WTC11 (cell line): ENCODE data around the gene PRR5L. TPM values are rescaled to one million over a fixed set of nuclear protein-coding genes. Genes with fewer than 3 reads are reported as not detected.

Experiments
- ATAC-seq: fragments of 200-7000 bp; cut with Tn5 transposase; 2 replicates; pipeline ENCODE4 v1.10.0; 2021; ENCODE audit warnings: mild to moderate bottlenecking, moderate library complexity
- CTCF ChIA-PET: fragments of 300-600 bp; sonication (Branson Sonifier 250); formaldehyde crosslinking; loops from one replicate; lab custom pipeline; 2021; ENCODE audit warnings: antibody characterized with exemption; lab: Charles Lee
- POLR2A ChIA-PET: fragments of 350-600 bp; sonication (Branson Sonifier 250); formaldehyde crosslinking; loops from one replicate; lab custom pipeline; 2021; ENCODE audit warnings: antibody characterized with exemption; lab: Charles Lee
- DNase-seq: peaks from one replicate; pipeline ENCODE4 v3.0.0; 2021; ENCODE audit warnings: low spot score
- H3K27ac Mint-ChIP-seq: 2 replicates; pipeline ENCODE4 v1.8.0; 2021; ENCODE audit warnings: mixed read lengths
- H3K27me3 Mint-ChIP-seq: 2 replicates; pipeline ENCODE4 v1.8.0; 2021; ENCODE audit warnings: low read depth, mild to moderate bottlenecking, moderate library complexity, mixed read lengths
- H3K36me3 Mint-ChIP-seq: 2 replicates; pipeline ENCODE4 v1.8.0; 2021; ENCODE audit warnings: mixed read lengths
- H3K4me1 Mint-ChIP-seq: 2 replicates; pipeline ENCODE4 v1.8.0; 2022; ENCODE audit warnings: mixed read lengths
- H3K4me3 Mint-ChIP-seq: 2 replicates; pipeline ENCODE4 v1.8.0; 2021; ENCODE audit warnings: mild to moderate bottlenecking, moderate library complexity, mixed read lengths
- H3K9me3 Mint-ChIP-seq: 2 replicates; pipeline ENCODE4 v1.8.0; 2021; ENCODE audit warnings: mixed read lengths
- CBFB ChIP-seq: sonication (generic); formaldehyde crosslinking; IDR thresholded peaks from 2 replicates; pipeline ENCODE4 v1.8.1; 2022; ENCODE audit warnings: mild to moderate bottlenecking, low read depth, missing genetic modification reagents
- FOXK1 ChIP-seq: sonication (generic); formaldehyde crosslinking; IDR thresholded peaks from 2 replicates; pipeline ENCODE4 v1.8.0; 2022; ENCODE audit warnings: mild to moderate bottlenecking, moderate library complexity, missing genetic modification reagents
- FOXP1 ChIP-seq: sonication (generic); formaldehyde crosslinking; IDR thresholded peaks from 2 replicates; pipeline ENCODE4 v1.8.0; 2022; ENCODE audit warnings: missing genetic modification reagents, mild to moderate bottlenecking, moderate library complexity, borderline replicate concordance
- GABPB1 ChIP-seq: sonication (generic); formaldehyde crosslinking; IDR thresholded peaks from 2 replicates; pipeline ENCODE4 v1.8.1; 2023; ENCODE audit warnings: mild to moderate bottlenecking, missing genetic modification reagents
- GTF2I ChIP-seq: fragments of 250-450 bp; sonication (Bioruptor Pico); conservative IDR thresholded peaks from 2 replicates; pipeline ENCODE4 v1.4.0; 2021; ENCODE audit warnings: mild to moderate bottlenecking
- IRF2 ChIP-seq: sonication (generic); formaldehyde crosslinking; IDR thresholded peaks from 2 replicates; pipeline ENCODE4 v1.8.0; 2022; ENCODE audit warnings: low read depth, missing genetic modification reagents, borderline replicate concordance
- JAZF1 ChIP-seq: fragments of 250-450 bp; sonication (Bioruptor Pico); IDR thresholded peaks from 2 replicates; pipeline ENCODE4 v1.9.0; 2021; ENCODE audit warnings: moderate library complexity, mild to moderate bottlenecking, inconsistent platforms
- MYBL2 ChIP-seq: sonication (generic); formaldehyde crosslinking; IDR thresholded peaks from 2 replicates; pipeline ENCODE4 v1.8.1; 2023; ENCODE audit warnings: mild to moderate bottlenecking, moderate library complexity, missing genetic modification reagents
- RELA ChIP-seq: sonication (generic); formaldehyde crosslinking; IDR thresholded peaks from 2 replicates; pipeline ENCODE4 v1.8.1; 2022; ENCODE audit warnings: missing genetic modification reagents, mild to moderate bottlenecking, borderline replicate concordance
- TEAD1 ChIP-seq: sonication (generic); formaldehyde crosslinking; IDR thresholded peaks from 2 replicates; pipeline ENCODE4 v1.8.0; 2022; ENCODE audit warnings: mild to moderate bottlenecking, missing genetic modification reagents
- TEAD4 ChIP-seq: sonication (generic); formaldehyde crosslinking; IDR thresholded peaks from 2 replicates; pipeline ENCODE4 v1.8.0; 2022; ENCODE audit warnings: mild to moderate bottlenecking, missing genetic modification reagents
- USF2 ChIP-seq: sonication (generic); formaldehyde crosslinking; IDR thresholded peaks from 2 replicates; pipeline ENCODE4 v1.8.1; 2023; ENCODE audit warnings: mild to moderate bottlenecking, missing genetic modification reagents, moderate library complexity
- ZMAT4 ChIP-seq: fragments of 250-450 bp; sonication (Bioruptor Pico); IDR thresholded peaks from 2 replicates; pipeline ENCODE4 v1.9.0; 2021; ENCODE audit warnings: mild to moderate bottlenecking
- ZNF121 ChIP-seq: sonication (generic); formaldehyde crosslinking; IDR thresholded peaks from 2 replicates; pipeline ENCODE4 v1.8.0; 2023; ENCODE audit warnings: missing genetic modification reagents
- ZNF512 ChIP-seq: sonication (generic); formaldehyde crosslinking; IDR thresholded peaks from 2 replicates; pipeline ENCODE4 v1.8.1; 2022; ENCODE audit warnings: missing genetic modification reagents, borderline replicate concordance
- total RNA-seq: library from RNA; stranded (reverse); gene quantifications from 3 replicates; pipeline ENCODE4 v1.2.3, GENCODE V29; 2021
- TF ChIP-seq, protein P1 (sequence below): sonication (generic); formaldehyde crosslinking; IDR thresholded peaks from 2 replicates; pipeline ENCODE4 v1.8.1; 2023; ENCODE audit warnings: mild to moderate bottlenecking, missing genetic modification reagents
- TF ChIP-seq, protein P2 (sequence below): sonication (generic); formaldehyde crosslinking; IDR thresholded peaks from 2 replicates; pipeline ENCODE4 v1.8.0; 2022; ENCODE audit warnings: mild to moderate bottlenecking, missing genetic modification reagents
- TF ChIP-seq, protein P3 (sequence below): sonication (generic); formaldehyde crosslinking; IDR thresholded peaks from 2 replicates; pipeline ENCODE4 v1.8.1; 2022; ENCODE audit warnings: low read depth, mild to moderate bottlenecking, moderate library complexity, missing genetic modification reagents, borderline replicate concordance

The PRR5L gene
- total RNA-seq, 1 experiment from 2014 or later, result 3.9 TPM

DNA sequence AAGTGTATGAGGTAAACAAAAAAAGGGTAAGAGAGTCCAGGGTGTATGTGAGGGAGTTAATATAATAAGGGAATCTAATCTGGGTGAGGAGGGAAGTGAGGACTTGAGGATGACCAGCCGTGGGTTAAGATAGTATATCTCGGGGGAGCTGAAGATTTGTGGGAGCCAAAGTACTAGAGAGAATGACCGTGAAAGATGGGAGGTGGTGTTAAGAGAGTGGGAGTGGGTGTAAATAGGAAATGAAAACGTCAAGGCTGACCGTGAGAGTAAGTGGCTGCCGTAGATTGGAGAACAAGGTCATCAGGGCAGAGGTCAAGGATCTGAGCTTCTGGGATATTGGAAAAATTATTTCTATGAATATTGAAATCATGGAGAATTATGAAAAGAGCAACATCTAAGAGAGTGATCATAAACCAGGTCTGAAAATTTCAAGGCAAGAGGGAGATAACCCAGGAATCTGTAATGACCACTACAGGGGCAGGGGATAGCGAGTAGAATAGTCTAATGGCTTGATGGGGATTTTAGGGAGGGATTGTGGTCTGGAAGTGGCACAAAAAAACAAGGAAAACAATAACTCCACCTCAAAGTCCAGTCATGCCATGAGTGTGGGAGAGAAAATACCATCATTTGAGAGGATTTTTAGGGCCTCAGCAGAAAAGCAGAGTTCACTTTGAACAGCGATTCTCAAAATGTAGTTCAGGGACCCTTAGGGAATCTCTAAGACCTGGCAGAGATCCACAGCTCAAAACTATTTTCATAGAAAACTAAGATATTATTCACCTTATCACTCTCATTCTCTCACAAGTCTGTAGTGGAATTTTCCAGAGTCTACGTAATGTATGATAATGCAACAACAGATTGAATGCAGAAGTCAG lies 72.0 kb downstream of the PRR5L start (continued):
- TF ChIP-seq, protein P1, sequence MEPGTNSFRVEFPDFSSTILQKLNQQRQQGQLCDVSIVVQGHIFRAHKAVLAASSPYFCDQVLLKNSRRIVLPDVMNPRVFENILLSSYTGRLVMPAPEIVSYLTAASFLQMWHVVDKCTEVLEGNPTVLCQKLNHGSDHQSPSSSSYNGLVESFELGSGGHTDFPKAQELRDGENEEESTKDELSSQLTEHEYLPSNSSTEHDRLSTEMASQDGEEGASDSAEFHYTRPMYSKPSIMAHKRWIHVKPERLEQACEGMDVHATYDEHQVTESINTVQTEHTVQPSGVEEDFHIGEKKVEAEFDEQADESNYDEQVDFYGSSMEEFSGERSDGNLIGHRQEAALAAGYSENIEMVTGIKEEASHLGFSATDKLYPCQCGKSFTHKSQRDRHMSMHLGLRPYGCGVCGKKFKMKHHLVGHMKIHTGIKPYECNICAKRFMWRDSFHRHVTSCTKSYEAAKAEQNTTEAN (CRISPR knock-in tag), result no peak
- no peak for TF ChIP-seq GABPB1 (CRISPR knock-in tag)
- TF ChIP-seq, protein P2, sequence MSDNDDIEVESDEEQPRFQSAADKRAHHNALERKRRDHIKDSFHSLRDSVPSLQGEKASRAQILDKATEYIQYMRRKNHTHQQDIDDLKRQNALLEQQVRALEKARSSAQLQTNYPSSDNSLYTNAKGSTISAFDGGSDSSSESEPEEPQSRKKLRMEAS (CRISPR knock-in tag), result no peak
- TF ChIP-seq FOXP1 (CRISPR knock-in tag), result no peak
- no peak for TF ChIP-seq FOXK1
- TF ChIP-seq MYBL2 (CRISPR knock-in tag), result no peak

- H3K4me3 Mint-ChIP-seq, result no peak overlapping the region
- DNase-seq (no peak), ATAC-seq (no peak)
- H3K9me3 Mint-ChIP-seq, result no peaks in the 10 kb centered on the region
- ChIA-PET CTCF (no interaction called here), POLR2A (no interaction called here)
- no peak overlapping the region for H3K27ac Mint-ChIP-seq
- no peaks in the 10 kb centered on the region for H3K36me3 Mint-ChIP-seq
- H3K27me3 Mint-ChIP-seq, result peaks cover 46% of the 10 kb centered on the region
- H3K4me1 Mint-ChIP-seq, result peaks cover 7% of the 10 kb centered on the region
- TF ChIP-seq ZNF121 (CRISPR knock-in tag), result no peak
- TF ChIP-seq, all 79 proteins: peak for 0
These were observed 75.1 kb downstream of the PRR5L start for GRCh38 chr11:36371181-36371580.

GRCh38 chr11:36371590-36371989 lies 75.5 kb downstream of the PRR5L start:
- H3K27ac Mint-ChIP-seq, result no peak overlapping the region
- ChIA-PET CTCF (no interaction called here), POLR2A (no interaction called here)

GRCh38 chr11:36372101-36372771 lies 76.1 kb downstream of the PRR5L start:
- no peak for TF ChIP-seq ZNF512 (CRISPR knock-in tag)
- TF ChIP-seq, protein P3, sequence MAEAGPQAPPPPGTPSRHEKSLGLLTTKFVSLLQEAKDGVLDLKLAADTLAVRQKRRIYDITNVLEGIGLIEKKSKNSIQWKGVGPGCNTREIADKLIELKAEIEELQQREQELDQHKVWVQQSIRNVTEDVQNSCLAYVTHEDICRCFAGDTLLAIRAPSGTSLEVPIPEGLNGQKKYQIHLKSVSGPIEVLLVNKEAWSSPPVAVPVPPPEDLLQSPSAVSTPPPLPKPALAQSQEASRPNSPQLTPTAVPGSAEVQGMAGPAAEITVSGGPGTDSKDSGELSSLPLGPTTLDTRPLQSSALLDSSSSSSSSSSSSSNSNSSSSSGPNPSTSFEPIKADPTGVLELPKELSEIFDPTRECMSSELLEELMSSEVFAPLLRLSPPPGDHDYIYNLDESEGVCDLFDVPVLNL (CRISPR knock-in tag), result no peak
- no peak for TF ChIP-seq TEAD4
- TF ChIP-seq JAZF1 (CRISPR knock-in tag), result no peak
- no peak for TF ChIP-seq MYBL2 (CRISPR knock-in tag)
- TF ChIP-seq CBFB (CRISPR knock-in tag), result no peak
- TF ChIP-seq ZMAT4 (CRISPR knock-in tag), result no peak
- TF ChIP-seq GTF2I (CRISPR knock-in tag), result no peak
- no peak for TF ChIP-seq RELA (CRISPR knock-in tag)
- TF ChIP-seq USF2 (CRISPR knock-in tag), result no peak
- no peak for TF ChIP-seq IRF2
- CTCF ChIA-PET, result interaction anchor here (0.9 kb wide), 1 partner anchor 8 kb away, joined by 4 read pairs; no protein-coding TSS in a partner anchor
- Mint-ChIP-seq H3K4me3 (no peak overlapping the region), H3K27me3 (peaks cover 56% of the 10 kb centered on the region), H3K36me3 (no peaks in the 10 kb centered on the region), H3K4me1 (peaks cover 7% of the 10 kb centered on the region), H3K27ac (no peak overlapping the region), H3K9me3 (no peaks in the 10 kb centered on the region)
- DNase-seq (no peak), ATAC-seq (no peak)
- POLR2A ChIA-PET, result interaction anchor here (1.1 kb wide), 1 partner anchor 11 kb away, joined by 3 read pairs; no protein-coding TSS in a partner anchor

More at GRCh38 chr11:36371590-36371989, 75.5 kb downstream of the PRR5L start:
- H3K4me3 Mint-ChIP-seq, result no peak overlapping the region
- TF ChIP-seq TEAD1 (CRISPR knock-in tag), result no peak
- TF ChIP-seq, all 79 proteins: peak for 0
- peaks cover 7% of the 10 kb centered on the region for H3K4me1 Mint-ChIP-seq
- H3K36me3 Mint-ChIP-seq, result no peaks in the 10 kb centered on the region
- ATAC-seq (no peak), DNase-seq (no peak)
- H3K9me3 Mint-ChIP-seq, result no peaks in the 10 kb centered on the region
- H3K27me3 Mint-ChIP-seq, result peaks cover 50% of the 10 kb centered on the region
